IPS DF 6.9 (cell line): ENCODE data around the gene NR1D2.

Source experiments
- DNase-seq: peaks from one replicate; pipeline ENCODE4 v3.0.0-alpha.2; 2013; ENCODE audit warnings: low read depth, low spot score
- H3K27ac ChIP-seq: one replicate; pipeline ENCODE4 v1.5.1; 2013; ENCODE audit warnings: low read length, control low read depth
- H3K27me3 ChIP-seq: 2 replicates; pipeline ENCODE4 v1.6.1; 2013; ENCODE audit warnings: mild to moderate bottlenecking, low read length; ENCODE audit not compliant: control insufficient read depth, insufficient read depth
- H3K36me3 ChIP-seq: 2 replicates; pipeline ENCODE4 v1.6.1; 2013; ENCODE audit warnings: low read length; ENCODE audit not compliant: control insufficient read depth, insufficient read depth
- H3K4me1 ChIP-seq: 2 replicates; pipeline ENCODE4 v1.6.1; 2013; ENCODE audit warnings: low read length; ENCODE audit not compliant: control insufficient read depth, insufficient read depth
- H3K4me3 ChIP-seq: 2 replicates; pipeline ENCODE4 v1.5.1; 2013; ENCODE audit warnings: mild to moderate bottlenecking, low read length
- H3K9me3 ChIP-seq: 2 replicates; pipeline ENCODE4 v1.6.1; 2013; ENCODE audit warnings: low read length, inconsistent platforms; ENCODE audit not compliant: control insufficient read depth, insufficient read depth
- WGBS: extraction: QIAGEN DNeasy Blood & Tissue Kit; methylation state at CpG from one replicate; pipeline ENCODE4 v1.1.7; 2013; ENCODE audit warnings: mixed read lengths, missing lambda C conversion rate; ENCODE audit not compliant: insufficient read length, insufficient coverage; 5-methylcytosine and 5-hydroxymethylcytosine counted together

The NR1D2 gene

DNA sequence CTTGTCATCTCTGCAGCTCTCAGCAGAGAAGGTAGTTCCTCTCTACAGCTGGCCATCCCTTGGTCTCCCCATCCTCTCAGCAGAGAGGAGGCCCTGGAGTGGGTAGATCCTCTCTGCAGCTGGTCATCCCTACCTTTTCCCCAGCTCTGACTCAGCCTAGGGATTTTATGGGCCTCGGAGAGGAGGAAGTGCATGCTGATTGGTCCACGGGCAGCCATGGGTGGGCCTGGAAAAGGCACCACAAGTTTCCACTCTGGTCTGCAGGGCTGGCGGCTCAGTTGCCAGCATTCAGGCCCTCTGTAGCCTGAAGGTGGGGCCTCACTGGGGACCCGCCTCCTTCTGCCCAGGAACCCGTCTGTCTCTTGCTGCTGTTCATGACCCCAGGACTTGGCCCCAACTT lies 36.9 kb downstream of the NR1D2 start:
- Histone ChIP-seq H3K27ac (no peak overlapping the region), H3K4me1 (no peaks in the 10 kb centered on the region), H3K36me3 (no peaks in the 10 kb centered on the region), H3K9me3 (no peaks in the 10 kb centered on the region), H3K4me3 (no peak overlapping the region), H3K27me3 (no peaks in the 10 kb centered on the region)
- DNase-seq = no peak
- no CpG with 5 or more reads among the region's 5 CpGs for WGBS

DNA sequence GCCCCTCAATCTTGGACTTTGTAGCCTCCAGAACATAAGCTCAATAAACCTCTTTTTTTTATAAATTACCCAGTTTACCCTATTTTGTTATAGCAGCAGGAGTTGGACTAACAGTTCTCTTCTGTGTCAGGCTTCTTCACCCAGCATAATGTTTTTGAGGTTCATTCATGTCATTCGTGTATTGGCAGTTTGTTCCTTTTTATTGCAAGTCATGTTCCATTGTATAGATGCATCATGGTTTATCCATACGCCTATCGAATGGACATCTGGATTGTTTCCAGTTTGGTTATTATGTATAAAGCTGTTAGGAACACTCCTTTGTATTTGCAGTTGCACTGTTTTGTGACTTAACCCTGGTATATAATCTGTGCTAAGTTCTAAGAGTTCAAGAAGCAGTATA lies 39.8 kb downstream of the NR1D2 start:
- no peak overlapping the region for H3K27ac ChIP-seq
- WGBS = no CpG with 5 or more reads among the region's 3 CpGs
- no peaks in the 10 kb centered on the region for H3K36me3 ChIP-seq
- H3K9me3 ChIP-seq = no peaks in the 10 kb centered on the region
- no peak for DNase-seq
- H3K27me3 ChIP-seq = no peaks in the 10 kb centered on the region
- no peaks in the 10 kb centered on the region for H3K4me1 ChIP-seq
- no peak overlapping the region for H3K4me3 ChIP-seq

- no peaks in the 10 kb centered on the region for H3K36me3 ChIP-seq
- H3K9me3 ChIP-seq = no peaks in the 10 kb centered on the region
- no peak overlapping the region for H3K4me3 ChIP-seq
- no peak overlapping the region for H3K27ac ChIP-seq
- H3K4me1 ChIP-seq = no peaks in the 10 kb centered on the region
- DNase-seq = no peak
- WGBS = no CpG with 5 or more reads among the region's 1 CpG
- H3K27me3 ChIP-seq = no peaks in the 10 kb centered on the region
Observed at GRCh38 chr3:23985747-23986544, 40.9 kb downstream of the NR1D2 start.

GRCh38 chr3:23987356-23987755 lies 42.3 kb downstream of the NR1D2 start:
- no peak overlapping the region for H3K4me3 ChIP-seq
- no peak for DNase-seq
- H3K9me3 ChIP-seq = no peaks in the 10 kb centered on the region
- no peaks in the 10 kb centered on the region for H3K4me1 ChIP-seq
- no peak overlapping the region for H3K27ac ChIP-seq
- H3K27me3 ChIP-seq = no peaks in the 10 kb centered on the region
- no CpG with 5 or more reads among the region's 8 CpGs for WGBS
- H3K36me3 ChIP-seq = no peaks in the 10 kb centered on the region

GRCh38 chr3:23991306-23991682 lies 46.2 kb downstream of the NR1D2 start:
- H3K4me1 ChIP-seq = no peaks in the 10 kb centered on the region
- no peak for DNase-seq
- H3K9me3 ChIP-seq = no peaks in the 10 kb centered on the region
- H3K27me3 ChIP-seq = no peaks in the 10 kb centered on the region
- no peak overlapping the region for H3K4me3 ChIP-seq
- H3K36me3 ChIP-seq = no peaks in the 10 kb centered on the region
- no peak overlapping the region for H3K27ac ChIP-seq
- no CpG with 5 or more reads among the region's 3 CpGs for WGBS

DNA sequence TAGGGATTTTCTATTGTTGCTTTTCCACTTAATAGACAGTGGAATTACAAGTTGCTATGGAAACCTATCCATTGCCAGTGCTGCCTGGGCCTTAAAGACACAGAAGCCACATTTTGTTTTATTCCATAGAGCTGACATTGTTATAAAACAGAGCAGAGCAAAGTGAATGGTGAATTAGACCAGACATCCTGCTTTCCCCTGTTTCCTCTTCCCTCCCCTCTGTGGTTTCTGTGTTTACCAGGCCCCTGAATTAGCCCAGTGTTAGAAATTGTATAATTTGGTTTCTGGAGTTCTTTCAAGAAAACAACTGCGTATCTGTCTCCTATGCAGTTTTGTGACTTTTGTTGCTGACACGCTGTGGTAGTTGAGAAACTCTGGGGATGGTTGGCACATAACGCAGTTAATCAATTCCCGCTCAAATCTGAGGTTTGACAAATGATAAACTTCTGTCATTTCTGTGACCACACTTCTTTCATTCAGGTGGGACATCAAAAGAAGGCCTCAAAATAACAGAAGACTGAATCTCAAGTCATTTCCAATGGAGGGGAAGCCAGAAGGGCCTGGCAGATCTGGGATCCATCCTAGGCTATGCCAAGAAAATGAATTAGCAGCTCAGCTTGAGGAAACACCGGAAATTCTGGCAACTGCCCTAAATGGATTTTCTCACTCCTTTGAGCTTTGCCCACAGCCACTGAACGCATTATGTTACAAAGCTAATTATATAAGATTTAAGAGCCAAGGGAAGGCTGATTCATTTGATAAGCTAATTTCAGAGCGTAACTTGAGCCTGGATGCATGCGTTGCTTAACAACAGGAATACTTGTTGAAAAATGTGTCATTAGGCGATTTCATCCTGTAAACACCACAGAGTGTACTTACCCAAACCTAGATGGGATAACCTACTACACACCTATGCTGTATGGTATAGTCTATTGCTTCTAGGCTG lies 46.9 kb downstream of the NR1D2 start:
- Histone ChIP-seq H3K27ac (no peak overlapping the region), H3K4me3 (no peak overlapping the region), H3K9me3 (no peaks in the 10 kb centered on the region), H3K36me3 (no peaks in the 10 kb centered on the region), H3K4me1 (no peaks in the 10 kb centered on the region), H3K27me3 (no peaks in the 10 kb centered on the region)
- no CpG with 5 or more reads among the region's 9 CpGs for WGBS
- no peak for DNase-seq

- DNase-seq = no peak
- Histone ChIP-seq H3K36me3 (no peaks in the 10 kb centered on the region), H3K4me3 (no peak overlapping the region), H3K4me1 (no peaks in the 10 kb centered on the region), H3K27me3 (no peaks in the 10 kb centered on the region), H3K27ac (no peak overlapping the region), H3K9me3 (no peaks in the 10 kb centered on the region)
- WGBS = no CpG with 5 or more reads among the region's 5 CpGs
Observed at GRCh38 chr3:23993556-23994243, 48.6 kb downstream of the NR1D2 start.

DNA sequence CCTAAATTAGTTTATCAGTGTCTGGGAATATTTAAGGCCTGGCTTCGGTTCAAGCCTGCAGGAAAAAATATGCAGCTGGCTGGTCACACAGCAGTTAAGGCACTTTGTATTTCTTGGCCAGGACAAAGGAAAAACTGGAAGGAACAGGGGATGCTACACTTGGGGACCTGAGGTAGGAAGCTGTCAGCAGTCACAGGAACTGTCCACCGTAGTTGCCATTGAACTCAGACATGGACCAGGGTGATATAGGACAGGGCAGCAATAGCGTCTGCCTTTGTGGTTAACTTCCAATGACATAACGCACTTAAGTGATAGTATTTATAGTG lies 49.1 kb downstream of the NR1D2 start:
- WGBS = no CpG with 5 or more reads among the region's 4 CpGs
- Histone ChIP-seq H3K4me3 (no peak overlapping the region), H3K9me3 (no peaks in the 10 kb centered on the region), H3K4me1 (no peaks in the 10 kb centered on the region), H3K27ac (no peak overlapping the region), H3K27me3 (no peaks in the 10 kb centered on the region), H3K36me3 (no peaks in the 10 kb centered on the region)
- DNase-seq = no peak

- WGBS = no CpG with 5 or more reads among the region's 2 CpGs
- Histone ChIP-seq H3K9me3 (no peaks in the 10 kb centered on the region), H3K27ac (no peak overlapping the region), H3K4me1 (no peaks in the 10 kb centered on the region), H3K36me3 (no peaks in the 10 kb centered on the region), H3K27me3 (no peaks in the 10 kb centered on the region), H3K4me3 (no peak overlapping the region)
- no peak for DNase-seq
Observed at GRCh38 chr3:23995219-23995618, 50.1 kb downstream of the NR1D2 start.

DNA sequence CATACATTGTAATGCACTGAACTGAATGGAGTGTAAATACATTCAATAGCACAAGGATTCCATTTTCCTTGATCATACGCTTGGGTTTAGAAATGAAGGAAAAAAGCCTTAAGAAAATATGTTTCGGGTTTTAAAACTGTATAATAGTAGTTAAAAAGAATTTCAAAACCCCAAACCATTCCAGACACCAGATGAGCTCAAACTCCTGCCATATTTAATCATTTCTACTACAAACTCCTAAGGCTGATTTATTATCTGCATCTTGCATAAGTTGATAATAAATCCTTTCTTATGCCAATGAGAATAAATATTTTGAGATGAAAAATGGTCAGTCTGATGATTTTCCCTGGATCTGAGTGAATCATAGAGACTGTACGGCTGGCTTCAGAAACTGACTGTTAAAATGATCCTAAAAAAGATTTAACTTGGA lies 51.0 kb downstream of the NR1D2 start:
- no CpG with 5 or more reads among the region's 3 CpGs for WGBS
- DNase-seq = no peak

More for the DNA sequence above, 51.0 kb downstream of the NR1D2 start:
- Histone ChIP-seq H3K27ac (no peak overlapping the region), H3K27me3 (no peaks in the 10 kb centered on the region), H3K4me1 (no peaks in the 10 kb centered on the region), H3K4me3 (no peak overlapping the region), H3K9me3 (no peaks in the 10 kb centered on the region), H3K36me3 (no peaks in the 10 kb centered on the region)
